ENCODE measurements around the gene RNU1-3.
"Not testable (repeated sequence)": the region's sequence is repeated elsewhere in the genome, so short reads cannot be mapped to it uniquely, and the experiment has no call there.

The RNU1-3 gene

GRCh38 chr1:16644193-16644481 is 22.6 kb downstream of the RNU1-3 start:
- no peak for TF ChIP-seq CTCF (IDR thresholded peaks at IDR 0.05; ENCODE audit: unreplicated experiment in 3 of 3)
- Mint-ChIP-seq H3K27me3 (ENCODE audit: low read depth) (peaks cover 6% of the 10 kb centered on the region), H3K4me3 (no peak overlapping the region), H3K36me3 (ENCODE audit: low read depth) (no peaks in the 10 kb centered on the region), H3K9me3 (no peaks in the 10 kb centered on the region), H3K4me1 (no peaks in the 10 kb centered on the region), H3K27ac (no peak overlapping the region)

GRCh38 chr1:16643476-16644192 is 23.1 kb downstream of the RNU1-3 start:
- H3K36me3 Mint-ChIP-seq (ENCODE audit: low read depth); H3K4me1 Mint-ChIP-seq; H3K4me3 Mint-ChIP-seq; H3K27me3 Mint-ChIP-seq (ENCODE audit: low read depth); H3K27ac Mint-ChIP-seq; H3K9me3 Mint-ChIP-seq: not testable (repeated sequence)

GRCh38 chr1:16643001-16643411 is 23.7 kb downstream of the RNU1-3 start:
- not testable (repeated sequence) for H3K9me3 Mint-ChIP-seq; H3K27me3 Mint-ChIP-seq (ENCODE audit: low read depth); H3K4me1 Mint-ChIP-seq; H3K27ac Mint-ChIP-seq; H3K36me3 Mint-ChIP-seq (ENCODE audit: low read depth); H3K4me3 Mint-ChIP-seq

GRCh38 chr1:16642025-16642966 is 24.5 kb downstream of the RNU1-3 start:
- peak overlapping the region in 1 of 3 experiments; percentile 66 for H3K4me3 Mint-ChIP-seq
- not testable (repeated sequence) for H3K27me3 Mint-ChIP-seq (ENCODE audit: low read depth); H3K9me3 Mint-ChIP-seq; H3K36me3 Mint-ChIP-seq (ENCODE audit: low read depth); H3K27ac Mint-ChIP-seq; H3K4me1 Mint-ChIP-seq

- H3K36me3 Mint-ChIP-seq (ENCODE audit: low read depth); H3K4me3 Mint-ChIP-seq; H3K9me3 Mint-ChIP-seq; H3K4me1 Mint-ChIP-seq; H3K27ac Mint-ChIP-seq; H3K27me3 Mint-ChIP-seq (ENCODE audit: low read depth): not testable (repeated sequence)
These were observed 25.4 kb downstream of the RNU1-3 start for GRCh38 chr1:16641159-16641975.

- H3K36me3 Mint-ChIP-seq (ENCODE audit: low read depth); H3K27ac Mint-ChIP-seq; H3K9me3 Mint-ChIP-seq; H3K4me1 Mint-ChIP-seq; H3K4me3 Mint-ChIP-seq; H3K27me3 Mint-ChIP-seq (ENCODE audit: low read depth): not testable (repeated sequence)
These were observed 27.4 kb downstream of the RNU1-3 start for GRCh38 chr1:16639091-16640031.

- H3K27ac Mint-ChIP-seq; H3K9me3 Mint-ChIP-seq; H3K4me3 Mint-ChIP-seq; H3K27me3 Mint-ChIP-seq (ENCODE audit: low read depth); H3K4me1 Mint-ChIP-seq: not testable (repeated sequence)
- H3K36me3 Mint-ChIP-seq (ENCODE audit: low read depth): peaks cover 17% of the 10 kb centered on the region
These were observed 28.6 kb downstream of the RNU1-3 start for GRCh38 chr1:16637941-16638778.

GRCh38 chr1:16636551-16637195 is 30.1 kb downstream of the RNU1-3 start:
- not testable (repeated sequence) for H3K4me1 Mint-ChIP-seq; H3K27ac Mint-ChIP-seq; H3K4me3 Mint-ChIP-seq; H3K9me3 Mint-ChIP-seq; H3K27me3 Mint-ChIP-seq (ENCODE audit: low read depth)
- peaks cover 32% of the 10 kb centered on the region for H3K36me3 Mint-ChIP-seq (ENCODE audit: low read depth)

- H3K27ac Mint-ChIP-seq; H3K4me3 Mint-ChIP-seq; H3K27me3 Mint-ChIP-seq (ENCODE audit: low read depth); H3K4me1 Mint-ChIP-seq; H3K9me3 Mint-ChIP-seq: not testable (repeated sequence)
- H3K36me3 Mint-ChIP-seq (ENCODE audit: low read depth): peaks cover 39% of the 10 kb centered on the region
These were observed 30.8 kb downstream of the RNU1-3 start for GRCh38 chr1:16635959-16636358.

- H3K9me3 Mint-ChIP-seq; H3K27ac Mint-ChIP-seq; H3K4me3 Mint-ChIP-seq; H3K4me1 Mint-ChIP-seq; H3K27me3 Mint-ChIP-seq (ENCODE audit: low read depth): not testable (repeated sequence)
- H3K36me3 Mint-ChIP-seq (ENCODE audit: low read depth): peaks cover 59% of the 10 kb centered on the region
These were observed 33.0 kb downstream of the RNU1-3 start for GRCh38 chr1:16633540-16634282.

GRCh38 chr1:16632044-16632850 is 34.5 kb downstream of the RNU1-3 start:
- H3K9me3 Mint-ChIP-seq; H3K27ac Mint-ChIP-seq; H3K4me3 Mint-ChIP-seq; H3K4me1 Mint-ChIP-seq; H3K27me3 Mint-ChIP-seq (ENCODE audit: low read depth): not testable (repeated sequence)
- peaks cover 72% of the 10 kb centered on the region for H3K36me3 Mint-ChIP-seq (ENCODE audit: low read depth)
